C4-2B (cell line): Measurements from ENCODE around the gene CHRM4.
A peak's percentile ranks its signal among the peaks of the same experiment; 100 is the strongest.

Experiments
- H3K27ac ChIP-seq: fragments of 450-650 bp; 2 replicates; pipeline ENCODE4 v1.5.1; 2017
- CTCF ChIP-seq: fragments of 450-650 bp; conservative IDR thresholded peaks from 2 replicates; pipeline ENCODE4 v1.5.1; 2017; ENCODE audit warnings: mild to moderate bottlenecking
- ZFX ChIP-seq: fragments of 450-650 bp; IDR thresholded peaks from 2 replicates; pipeline ENCODE4 v1.6.1; 2017

Gene CHRM4

GRCh38 chr11:46341454-46341853 is 50.1 kb downstream of the CHRM4 start:
- TF ChIP-seq ZFX (no peak), CTCF (no peak)
- no peak overlapping the region; the same call in 1 of the 2 replicates for H3K27ac ChIP-seq

- H3K27ac ChIP-seq: peak overlapping the region; percentile 75
- no peak for TF ChIP-seq ZFX
- no peak for TF ChIP-seq CTCF
Measured at GRCh38 chr11:46339816-46340215, 51.8 kb downstream of the CHRM4 start.

GRCh38 chr11:46338988-46339666 is 52.4 kb downstream of the CHRM4 start:
- peak overlapping the region; percentile 75 for H3K27ac ChIP-seq
- TF ChIP-seq CTCF: no peak
- no peak for TF ChIP-seq ZFX

- H3K27ac ChIP-seq: peak overlapping the region; percentile 75
- no peak for TF ChIP-seq CTCF
- TF ChIP-seq ZFX: no peak
Measured at GRCh38 chr11:46338636-46338987, 53.0 kb downstream of the CHRM4 start.

GRCh38 chr11:46337626-46338345 is 53.8 kb downstream of the CHRM4 start:
- H3K27ac ChIP-seq: peak overlapping the region; percentile 75; the same call in 1 of the 2 replicates
- TF ChIP-seq CTCF: no peak
- no peak for TF ChIP-seq ZFX

- TF ChIP-seq CTCF: no peak
- TF ChIP-seq ZFX: no peak
- H3K27ac ChIP-seq: no peak overlapping the region
Measured at GRCh38 chr11:46336563-46337180, 54.9 kb downstream of the CHRM4 start.
